Stimulated activated effector memory CD8-positive, alpha-beta T cell treated with anti-CD3 and anti-CD28 coated beads, Interleukin-12 subunit alpha, Interleukin-12 subunit beta, amount 100 ng/mL, for 72 hours (primary cell): ENCODE data around the gene GNG7.

Experiments used
- ATAC-seq: fragments of 150-1000 bp; cut with Tn5 transposase; 2 replicates; pipeline ENCODE4 v1.10.0; 2021
- DNase-seq, 2 donors: peaks; one replicate each; pipeline ENCODE4 v3.0.0; 2021 to 2022; ENCODE audit warnings: low spot score in 2 of 2
- H3K27ac Mint-ChIP-seq: one replicate; pipeline ENCODE4 v1.8.0; 2022; ENCODE audit warnings: mild to moderate bottlenecking, mixed read lengths
- H3K36me3 Mint-ChIP-seq: one replicate; pipeline ENCODE4 v1.8.0; 2022; ENCODE audit warnings: mild to moderate bottlenecking, mixed read lengths
- H3K4me1 Mint-ChIP-seq: one replicate; pipeline ENCODE4 v1.8.0; 2022; ENCODE audit warnings: mixed read lengths
- H3K4me3 Mint-ChIP-seq: one replicate; pipeline ENCODE4 v1.8.0; 2022; ENCODE audit warnings: mild to moderate bottlenecking, mixed read lengths
- H3K9me3 Mint-ChIP-seq: one replicate; pipeline ENCODE4 v1.8.0; 2022; ENCODE audit warnings: mixed read lengths

GNG7 gene

DNA sequence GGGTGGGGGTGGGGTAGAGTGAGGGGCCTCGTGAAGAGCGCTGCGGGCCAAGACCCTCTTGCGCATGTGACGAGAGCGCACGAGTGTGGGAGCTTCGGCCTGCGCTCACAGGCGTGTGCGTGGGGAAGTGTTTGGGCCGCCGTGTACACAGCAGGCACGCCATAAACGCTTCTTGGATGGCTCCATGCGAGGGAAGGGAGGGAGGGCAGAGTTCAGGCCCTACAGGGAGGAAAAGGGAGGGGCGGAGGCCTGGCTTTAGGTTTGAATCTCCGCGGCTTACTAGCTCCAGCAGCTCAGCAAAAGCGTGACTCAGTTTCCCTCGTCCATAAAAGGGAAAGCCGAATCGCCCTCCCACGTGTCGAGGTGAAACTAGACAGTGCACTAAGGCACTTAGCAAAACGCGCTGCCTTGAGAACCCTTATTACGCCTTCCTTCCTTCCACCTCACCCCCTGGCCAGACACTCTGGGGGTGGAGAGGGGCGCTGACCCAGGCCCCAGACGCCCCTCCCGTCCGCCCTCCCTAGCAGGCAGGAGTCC lies 214.0 kb downstream of the GNG7 start:
- ATAC-seq (peak; percentile 44), DNase-seq (no peak)
- H3K9me3 Mint-ChIP-seq = peaks cover 5% of the 10 kb centered on the region
- peak overlapping the region; percentile 66 for H3K4me3 Mint-ChIP-seq
- H3K36me3 Mint-ChIP-seq = peaks cover 5% of the 10 kb centered on the region
- H3K4me1 Mint-ChIP-seq = peaks cover 19% of the 10 kb centered on the region
- H3K27ac Mint-ChIP-seq = no peak overlapping the region

DNA sequence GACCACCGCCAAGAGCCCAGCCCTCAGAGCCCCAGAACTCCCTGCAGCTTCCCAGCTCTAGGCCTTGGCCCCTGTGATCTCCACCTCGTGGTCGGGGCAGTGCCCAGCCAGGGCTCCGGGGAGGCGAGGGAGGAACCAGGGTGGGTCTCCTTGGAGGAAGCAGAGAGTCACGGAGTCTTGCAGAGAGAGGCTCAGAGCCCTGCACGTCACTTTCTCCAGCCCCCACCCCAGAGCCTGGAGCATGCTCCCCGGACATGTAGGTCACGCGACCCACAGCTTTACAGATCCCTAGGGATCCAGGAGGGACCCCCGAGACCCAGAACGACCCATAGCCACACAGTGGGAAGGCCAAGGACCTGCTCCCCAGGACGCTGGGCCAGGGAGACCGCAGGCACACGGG lies 214.7 kb downstream of the GNG7 start:
- ATAC-seq (no peak), DNase-seq (no peak)
- peaks cover 17% of the 10 kb centered on the region for H3K4me1 Mint-ChIP-seq
- H3K9me3 Mint-ChIP-seq = peaks cover 5% of the 10 kb centered on the region
- H3K27ac Mint-ChIP-seq = no peak overlapping the region
- H3K4me3 Mint-ChIP-seq = no peak overlapping the region
- H3K36me3 Mint-ChIP-seq = peaks cover 5% of the 10 kb centered on the region

DNA sequence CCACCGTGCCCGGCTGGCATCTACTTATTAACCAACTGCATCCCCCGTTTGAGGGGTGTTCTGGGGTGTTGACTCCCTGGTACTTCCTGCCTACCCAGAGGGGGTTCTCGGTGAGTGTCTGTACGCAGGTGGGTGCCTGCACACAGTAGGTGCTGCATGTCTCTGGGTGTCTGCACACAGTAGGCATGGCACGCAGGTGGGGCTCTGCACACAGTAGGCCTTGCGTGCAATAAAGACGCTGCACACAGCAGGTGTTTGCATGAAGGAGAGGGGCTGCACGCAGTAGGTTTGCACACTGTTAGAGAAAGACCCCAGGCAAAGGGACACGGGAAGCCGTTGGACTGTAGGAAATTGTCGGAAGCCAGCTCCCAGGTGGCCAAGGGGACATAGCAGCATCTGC lies 215.4 kb downstream of the GNG7 start:
- Mint-ChIP-seq H3K36me3 (peaks cover 5% of the 10 kb centered on the region), H3K27ac (no peak overlapping the region), H3K4me3 (no peak overlapping the region)

DNA sequence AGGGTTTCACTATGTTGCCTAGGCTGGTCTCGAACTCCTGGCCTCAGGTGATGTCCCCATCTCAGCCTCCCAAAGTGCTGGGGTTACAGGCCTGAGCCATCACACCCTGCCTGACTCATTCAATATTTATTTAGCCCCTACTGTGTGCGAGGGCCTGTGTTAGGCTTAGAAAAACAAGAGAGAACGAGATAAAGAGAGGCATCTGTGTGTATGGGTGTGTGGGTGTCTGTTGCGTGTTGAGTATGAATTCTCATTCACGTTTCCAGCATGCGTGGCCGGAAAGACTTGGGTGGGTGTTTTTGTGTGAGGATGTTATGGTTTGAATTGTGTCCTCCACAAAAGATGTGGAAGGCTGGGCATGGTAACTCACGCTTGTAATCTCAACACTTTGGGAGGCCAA lies 217.1 kb downstream of the GNG7 start:
- H3K36me3 Mint-ChIP-seq = peaks cover 5% of the 10 kb centered on the region
- H3K4me3 Mint-ChIP-seq = no peak overlapping the region
- ATAC-seq = no peak
- H3K4me1 Mint-ChIP-seq = peaks cover 13% of the 10 kb centered on the region
- peaks cover 5% of the 10 kb centered on the region for H3K9me3 Mint-ChIP-seq
- DNase-seq = no peak
- H3K27ac Mint-ChIP-seq = peak overlapping the region; percentile 60

More for the DNA sequence above, 215.4 kb downstream of the GNG7 start:
- peaks cover 5% of the 10 kb centered on the region for H3K9me3 Mint-ChIP-seq
- ATAC-seq (no peak), DNase-seq (no peak)
- H3K4me1 Mint-ChIP-seq = peaks cover 13% of the 10 kb centered on the region

GRCh38 chr19:2484178-2484937 lies 218.1 kb downstream of the GNG7 start:
- Mint-ChIP-seq H3K27ac (no peak overlapping the region), H3K36me3 (peaks cover 8% of the 10 kb centered on the region), H3K4me3 (no peak overlapping the region), H3K9me3 (peaks cover 5% of the 10 kb centered on the region), H3K4me1 (peaks cover 7% of the 10 kb centered on the region)
- ATAC-seq (no peak), DNase-seq (no peak)

- H3K4me3 Mint-ChIP-seq = no peak overlapping the region
- ATAC-seq (no peak), DNase-seq (no peak)
- peaks cover 8% of the 10 kb centered on the region for H3K4me1 Mint-ChIP-seq
- H3K9me3 Mint-ChIP-seq = peaks cover 5% of the 10 kb centered on the region
- no peak overlapping the region for H3K27ac Mint-ChIP-seq
- peaks cover 15% of the 10 kb centered on the region for H3K36me3 Mint-ChIP-seq
Measured at GRCh38 chr19:2483484-2484151, 218.9 kb downstream of the GNG7 start.

DNA sequence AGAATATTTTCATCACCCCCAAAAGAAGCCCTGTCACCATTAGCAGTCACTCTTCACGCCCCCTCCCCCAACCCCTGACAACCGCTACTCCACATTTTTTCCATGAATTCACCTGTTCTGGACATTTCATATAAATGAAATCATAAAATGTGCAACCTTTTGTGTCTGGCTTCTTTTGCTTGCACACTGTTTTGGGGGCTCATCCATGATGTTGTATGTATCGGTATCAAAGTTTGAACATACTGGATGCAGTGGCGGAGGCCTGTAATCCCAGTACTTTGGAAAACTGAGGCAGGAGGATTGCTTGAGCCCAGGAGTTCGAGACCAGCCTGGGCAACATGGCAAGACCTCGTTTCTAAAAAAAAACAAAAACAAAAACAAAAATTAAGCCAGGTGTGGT lies 219.4 kb downstream of the GNG7 start:
- Mint-ChIP-seq H3K36me3 (peaks cover 20% of the 10 kb centered on the region), H3K9me3 (peaks cover 5% of the 10 kb centered on the region), H3K4me3 (no peak overlapping the region), H3K27ac (no peak overlapping the region), H3K4me1 (peaks cover 14% of the 10 kb centered on the region)
- ATAC-seq (no peak), DNase-seq (no peak)

DNA sequence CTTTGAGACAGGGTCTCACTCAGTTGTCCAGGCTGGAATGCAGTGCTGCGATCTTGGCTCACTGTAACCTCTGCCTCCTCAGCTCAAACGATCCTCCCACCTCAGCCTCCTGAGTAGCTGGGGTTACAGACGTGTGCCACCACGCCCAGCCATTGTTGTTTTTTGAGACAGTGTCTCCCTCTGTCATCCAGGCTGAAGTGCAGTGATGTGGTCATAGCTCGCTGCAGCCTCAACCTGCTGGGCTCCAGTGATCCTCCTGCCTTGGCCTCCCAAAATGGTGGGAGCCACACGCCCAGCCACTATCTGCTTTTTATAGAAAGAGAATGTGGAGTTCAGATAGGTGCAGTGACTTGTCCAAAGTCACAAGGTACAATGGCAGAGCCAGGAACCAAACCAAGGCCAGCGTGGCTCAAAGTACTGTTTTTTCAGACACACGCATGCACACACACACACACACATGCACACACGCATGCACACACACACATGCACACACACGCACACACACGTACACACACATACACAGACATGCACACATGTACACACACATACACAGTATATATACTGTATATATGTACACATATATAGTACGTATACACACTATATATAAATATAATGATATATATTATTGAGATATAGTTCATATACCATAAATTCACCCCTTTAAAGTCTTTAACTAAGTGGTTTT lies 220.0 kb downstream of the GNG7 start:
- H3K27ac Mint-ChIP-seq = no peak overlapping the region
- peaks cover 18% of the 10 kb centered on the region for H3K4me1 Mint-ChIP-seq
- peaks cover 26% of the 10 kb centered on the region for H3K36me3 Mint-ChIP-seq
- H3K9me3 Mint-ChIP-seq = peaks cover 5% of the 10 kb centered on the region
- ATAC-seq (no peak), DNase-seq (no peak)
- no peak overlapping the region for H3K4me3 Mint-ChIP-seq

- ATAC-seq (no peak), DNase-seq (no peak)
- Mint-ChIP-seq H3K27ac (no peak overlapping the region), H3K4me1 (peaks cover 18% of the 10 kb centered on the region), H3K9me3 (peaks cover 5% of the 10 kb centered on the region), H3K36me3 (peaks cover 32% of the 10 kb centered on the region), H3K4me3 (no peak overlapping the region)
Measured at GRCh38 chr19:2481466-2481865, 221.0 kb downstream of the GNG7 start.

- H3K9me3 Mint-ChIP-seq = peaks cover 5% of the 10 kb centered on the region
- H3K27ac Mint-ChIP-seq = peak overlapping the region; percentile 96
- peaks cover 50% of the 10 kb centered on the region for H3K36me3 Mint-ChIP-seq
- H3K4me3 Mint-ChIP-seq = peak overlapping the region; percentile 97
- DNase-seq (no peak), ATAC-seq (no peak)
- H3K4me1 Mint-ChIP-seq = peaks cover 27% of the 10 kb centered on the region
Measured at GRCh38 chr19:2479556-2480194, 222.8 kb downstream of the GNG7 start.

GRCh38 chr19:2478756-2479555 lies 223.5 kb downstream of the GNG7 start:
- Mint-ChIP-seq H3K36me3 (peaks cover 50% of the 10 kb centered on the region), H3K4me1 (peaks cover 27% of the 10 kb centered on the region), H3K9me3 (peaks cover 4% of the 10 kb centered on the region), H3K4me3 (peak overlapping the region; percentile 97), H3K27ac (peak overlapping the region; percentile 96)
- DNase-seq = peak; percentile 39 to 84
- no peak for ATAC-seq

DNA sequence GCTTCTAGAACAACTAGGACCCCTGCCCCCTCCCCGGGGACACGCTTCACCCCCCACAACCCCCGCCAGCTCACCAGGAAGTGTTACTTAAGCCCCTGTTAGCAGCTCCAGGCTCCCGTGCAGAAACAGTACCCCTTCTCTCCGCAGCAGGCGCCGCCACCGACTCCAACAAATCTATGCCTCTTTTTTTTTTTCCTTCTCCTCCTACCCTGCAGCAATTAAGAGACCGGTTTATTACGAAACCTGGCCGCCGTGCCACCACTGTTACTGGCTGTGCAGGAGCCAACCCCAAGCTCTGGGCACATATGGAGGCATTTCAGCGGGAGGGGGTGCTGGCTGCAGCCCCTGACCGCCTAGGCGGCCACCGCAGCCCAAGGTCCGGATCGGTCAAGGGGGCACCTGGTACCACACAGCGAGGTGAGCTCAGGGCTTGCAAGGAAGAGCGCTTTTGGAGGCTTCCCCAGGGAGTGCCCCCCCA lies 224.2 kb downstream of the GNG7 start:
- Mint-ChIP-seq H3K27ac (peak overlapping the region; percentile 96), H3K4me3 (peak overlapping the region; percentile 97), H3K36me3 (peaks cover 50% of the 10 kb centered on the region), H3K4me1 (peaks cover 27% of the 10 kb centered on the region), H3K9me3 (no peaks in the 10 kb centered on the region)
- DNase-seq (peak; percentile 17 to 71), ATAC-seq (no peak)

- DNase-seq (peak; percentile 26 to 77), ATAC-seq (no peak)
- no peaks in the 10 kb centered on the region for H3K9me3 Mint-ChIP-seq
- H3K4me3 Mint-ChIP-seq = peak overlapping the region; percentile 97
- peaks cover 50% of the 10 kb centered on the region for H3K36me3 Mint-ChIP-seq
- peaks cover 27% of the 10 kb centered on the region for H3K4me1 Mint-ChIP-seq
- peak overlapping the region; percentile 96 for H3K27ac Mint-ChIP-seq
Measured at GRCh38 chr19:2477732-2478191, 224.7 kb downstream of the GNG7 start.

- H3K4me1 Mint-ChIP-seq = peaks cover 27% of the 10 kb centered on the region
- peaks cover 50% of the 10 kb centered on the region for H3K36me3 Mint-ChIP-seq
- peak overlapping the region; percentile 97 for H3K4me3 Mint-ChIP-seq
- H3K27ac Mint-ChIP-seq = peak overlapping the region; percentile 96
- no peaks in the 10 kb centered on the region for H3K9me3 Mint-ChIP-seq
- DNase-seq (peak; percentile 38 to 80), ATAC-seq (peak; percentile 0)
Measured at GRCh38 chr19:2477141-2477710, 225.3 kb downstream of the GNG7 start.
